Measurements from ENCODE around the gene NEK9.

GRCh38 chr14:75053396-75054291 lies 73.2 kb downstream of the NEK9 start:
- no peak for TF ChIP-seq CTCF (conservative IDR thresholded peaks at IDR 0.05; ENCODE audit: low read depth in 2 of 2)
- no peak for TF ChIP-seq EZH2 (IDR thresholded peaks at IDR 0.05; ENCODE audit: low read depth, unreplicated experiment)
- TF ChIP-seq ETS1 (IDR thresholded peaks at IDR 0.05), result no peak
- no peak for TF ChIP-seq CREB1 (CRISPR knock-in tag; IDR thresholded peaks at IDR 0.05; ENCODE audit: low read depth)
- no peak for TF ChIP-seq ZNF331 (CRISPR knock-in tag; IDR thresholded peaks at IDR 0.05; ENCODE audit: low read depth)
- no peak for TF ChIP-seq JUNB (IDR thresholded peaks at IDR 0.05; ENCODE audit: unreplicated experiment)
- TF ChIP-seq ZNF114 (CRISPR knock-in tag; IDR thresholded peaks at IDR 0.05), result no peak
- no peak for TF ChIP-seq POLR2AphosphoS5 (IDR thresholded peaks at IDR 0.05; ENCODE audit: low read depth)
- TF ChIP-seq NANOG (IDR thresholded peaks at IDR 0.05; ENCODE audit: borderline replicate concordance), result no peak
- TF ChIP-seq REST (IDR thresholded peaks at IDR 0.05; ENCODE audit: unreplicated experiment), result no peak
- no peak for TF ChIP-seq EZH2phosphoT487 (IDR thresholded peaks at IDR 0.05; ENCODE audit: unreplicated experiment)
- no peak for TF ChIP-seq STAT1 (IDR thresholded peaks at IDR 0.05; ENCODE audit: unreplicated experiment)
- TF ChIP-seq ZNF462 (CRISPR knock-in tag; IDR thresholded peaks at IDR 0.05), result no peak
